Measurements from ENCODE around the gene MATN1.

MATN1 gene

GRCh38 chr1:30684881-30685795 lies 38.2 kb downstream of the MATN1 start:
- no peaks in the 10 kb centered on the region for H3K36me3 ChIP-seq (ENCODE audit: insufficient read depth, low read length)

GRCh38 chr1:30684259-30684658 lies 39.1 kb downstream of the MATN1 start:
- no peaks in the 10 kb centered on the region for H3K79me2 ChIP-seq (ENCODE audit: control insufficient read depth, insufficient read depth, low read length, unreplicated experiment)
- H3K27ac ChIP-seq (ENCODE audit: low read depth, low read length) = no peak overlapping the region

More at GRCh38 chr1:30684881-30685795, 38.2 kb downstream of the MATN1 start:
- H3K27ac ChIP-seq (ENCODE audit: low read depth, low read length) = no peak overlapping the region
- peaks cover 55% of the 10 kb centered on the region for H3K27me3 ChIP-seq (ENCODE audit: insufficient read depth, low read length)
- no peaks in the 10 kb centered on the region for H3K79me2 ChIP-seq (ENCODE audit: control insufficient read depth, insufficient read depth, low read length, unreplicated experiment)
- H3K4me1 ChIP-seq (ENCODE audit: control insufficient read depth, insufficient read depth, low read length, unreplicated experiment) = no peaks in the 10 kb centered on the region
- no peak overlapping the region for H2AFZ ChIP-seq (ENCODE audit: low read length, unreplicated experiment)
- no peak overlapping the region for H3K4me3 ChIP-seq (ENCODE audit: low read depth, low read length)

GRCh38 chr1:30683699-30684098 lies 39.7 kb downstream of the MATN1 start:
- Histone ChIP-seq H3K4me1 (ENCODE audit: control insufficient read depth, insufficient read depth, low read length, unreplicated experiment) (no peaks in the 10 kb centered on the region), H3K79me2 (ENCODE audit: control insufficient read depth, insufficient read depth, low read length, unreplicated experiment) (no peaks in the 10 kb centered on the region), H3K36me3 (ENCODE audit: insufficient read depth, low read length) (no peaks in the 10 kb centered on the region), H3K4me3 (ENCODE audit: low read depth, low read length) (no peak overlapping the region), H2AFZ (ENCODE audit: low read length, unreplicated experiment) (no peak overlapping the region), H3K27ac (ENCODE audit: low read depth, low read length) (no peak overlapping the region), H3K27me3 (ENCODE audit: insufficient read depth, low read length) (peaks cover 55% of the 10 kb centered on the region)

More at GRCh38 chr1:30684259-30684658, 39.1 kb downstream of the MATN1 start:
- Histone ChIP-seq H3K36me3 (ENCODE audit: insufficient read depth, low read length) (no peaks in the 10 kb centered on the region), H2AFZ (ENCODE audit: low read length, unreplicated experiment) (no peak overlapping the region), H3K4me1 (ENCODE audit: control insufficient read depth, insufficient read depth, low read length, unreplicated experiment) (no peaks in the 10 kb centered on the region), H3K4me3 (ENCODE audit: low read depth, low read length) (no peak overlapping the region), H3K27me3 (ENCODE audit: insufficient read depth, low read length) (peaks cover 55% of the 10 kb centered on the region)

- Histone ChIP-seq H3K4me3 (ENCODE audit: low read depth, low read length) (no peak overlapping the region), H3K36me3 (ENCODE audit: insufficient read depth, low read length) (no peaks in the 10 kb centered on the region), H3K27ac (ENCODE audit: low read depth, low read length) (no peak overlapping the region), H2AFZ (ENCODE audit: low read length, unreplicated experiment) (no peak overlapping the region), H3K4me1 (ENCODE audit: control insufficient read depth, insufficient read depth, low read length, unreplicated experiment) (no peaks in the 10 kb centered on the region), H3K79me2 (ENCODE audit: control insufficient read depth, insufficient read depth, low read length, unreplicated experiment) (no peaks in the 10 kb centered on the region), H3K27me3 (ENCODE audit: insufficient read depth, low read length) (peaks cover 55% of the 10 kb centered on the region)
Measured at GRCh38 chr1:30682396-30683275, 40.7 kb downstream of the MATN1 start.

GRCh38 chr1:30681782-30682181 lies 41.6 kb downstream of the MATN1 start:
- no peak overlapping the region for H2AFZ ChIP-seq (ENCODE audit: low read length, unreplicated experiment)
- H3K27me3 ChIP-seq (ENCODE audit: insufficient read depth, low read length) = peaks cover 47% of the 10 kb centered on the region
- H3K4me3 ChIP-seq (ENCODE audit: low read depth, low read length) = no peak overlapping the region
- H3K4me1 ChIP-seq (ENCODE audit: control insufficient read depth, insufficient read depth, low read length, unreplicated experiment) = no peaks in the 10 kb centered on the region
- H3K36me3 ChIP-seq (ENCODE audit: insufficient read depth, low read length) = no peaks in the 10 kb centered on the region
- H3K79me2 ChIP-seq (ENCODE audit: control insufficient read depth, insufficient read depth, low read length, unreplicated experiment) = no peaks in the 10 kb centered on the region
- H3K27ac ChIP-seq (ENCODE audit: low read depth, low read length) = no peak overlapping the region

- no peak overlapping the region for H3K27ac ChIP-seq (ENCODE audit: low read depth, low read length)
- H2AFZ ChIP-seq (ENCODE audit: low read length, unreplicated experiment) = no peak overlapping the region
- no peak overlapping the region for H3K4me3 ChIP-seq (ENCODE audit: low read depth, low read length)
- no peaks in the 10 kb centered on the region for H3K79me2 ChIP-seq (ENCODE audit: control insufficient read depth, insufficient read depth, low read length, unreplicated experiment)
- no peaks in the 10 kb centered on the region for H3K4me1 ChIP-seq (ENCODE audit: control insufficient read depth, insufficient read depth, low read length, unreplicated experiment)
- no peaks in the 10 kb centered on the region for H3K36me3 ChIP-seq (ENCODE audit: insufficient read depth, low read length)
- H3K27me3 ChIP-seq (ENCODE audit: insufficient read depth, low read length) = peaks cover 39% of the 10 kb centered on the region
Measured at GRCh38 chr1:30680879-30681278, 42.5 kb downstream of the MATN1 start.

GRCh38 chr1:30680429-30680828 lies 43.0 kb downstream of the MATN1 start:
- no peaks in the 10 kb centered on the region for H3K79me2 ChIP-seq (ENCODE audit: control insufficient read depth, insufficient read depth, low read length, unreplicated experiment)
- peaks cover 34% of the 10 kb centered on the region for H3K27me3 ChIP-seq (ENCODE audit: insufficient read depth, low read length)
- H3K36me3 ChIP-seq (ENCODE audit: insufficient read depth, low read length) = no peaks in the 10 kb centered on the region
- no peak overlapping the region for H3K27ac ChIP-seq (ENCODE audit: low read depth, low read length)
- no peak overlapping the region for H3K4me3 ChIP-seq (ENCODE audit: low read depth, low read length)
- no peak overlapping the region for H2AFZ ChIP-seq (ENCODE audit: low read length, unreplicated experiment)
- peaks cover 1% of the 10 kb centered on the region for H3K4me1 ChIP-seq (ENCODE audit: control insufficient read depth, insufficient read depth, low read length, unreplicated experiment)

GRCh38 chr1:30679976-30680305 lies 43.4 kb downstream of the MATN1 start:
- Histone ChIP-seq H3K27me3 (ENCODE audit: insufficient read depth, low read length) (peaks cover 30% of the 10 kb centered on the region), H3K4me3 (ENCODE audit: low read depth, low read length) (no peak overlapping the region), H3K36me3 (ENCODE audit: insufficient read depth, low read length) (no peaks in the 10 kb centered on the region), H3K27ac (ENCODE audit: low read depth, low read length) (no peak overlapping the region), H3K79me2 (ENCODE audit: control insufficient read depth, insufficient read depth, low read length, unreplicated experiment) (no peaks in the 10 kb centered on the region), H2AFZ (ENCODE audit: low read length, unreplicated experiment) (no peak overlapping the region), H3K4me1 (ENCODE audit: control insufficient read depth, insufficient read depth, low read length, unreplicated experiment) (peaks cover 6% of the 10 kb centered on the region)

- Histone ChIP-seq H3K27ac (ENCODE audit: low read depth, low read length) (no peak overlapping the region), H3K4me1 (ENCODE audit: control insufficient read depth, insufficient read depth, low read length, unreplicated experiment) (peaks cover 9% of the 10 kb centered on the region)
Measured at GRCh38 chr1:30679201-30679975, 44.0 kb downstream of the MATN1 start.

GRCh38 chr1:30678209-30678608 lies 45.2 kb downstream of the MATN1 start:
- Histone ChIP-seq H3K4me3 (ENCODE audit: low read depth, low read length) (no peak overlapping the region), H3K36me3 (ENCODE audit: insufficient read depth, low read length) (no peaks in the 10 kb centered on the region), H3K79me2 (ENCODE audit: control insufficient read depth, insufficient read depth, low read length, unreplicated experiment) (no peaks in the 10 kb centered on the region), H3K27me3 (ENCODE audit: insufficient read depth, low read length) (peaks cover 12% of the 10 kb centered on the region; the same call in 1 of the 2 replicates), H2AFZ (ENCODE audit: low read length, unreplicated experiment) (no peak overlapping the region), H3K4me1 (ENCODE audit: control insufficient read depth, insufficient read depth, low read length, unreplicated experiment) (peaks cover 9% of the 10 kb centered on the region), H3K27ac (ENCODE audit: low read depth, low read length) (no peak overlapping the region)

More at GRCh38 chr1:30679201-30679975, 44.0 kb downstream of the MATN1 start:
- H3K4me3 ChIP-seq (ENCODE audit: low read depth, low read length) = no peak overlapping the region
- no peaks in the 10 kb centered on the region for H3K36me3 ChIP-seq (ENCODE audit: insufficient read depth, low read length)
- peaks cover 24% of the 10 kb centered on the region for H3K27me3 ChIP-seq (ENCODE audit: insufficient read depth, low read length)
- H2AFZ ChIP-seq (ENCODE audit: low read length, unreplicated experiment) = no peak overlapping the region
- no peaks in the 10 kb centered on the region for H3K79me2 ChIP-seq (ENCODE audit: control insufficient read depth, insufficient read depth, low read length, unreplicated experiment)
